Measurements from ENCODE around the gene GSG1L.

The GSG1L gene

GRCh38 chr16:28090646-28091377 lies 27.3 kb upstream of the GSG1L start:
- DNase-seq = no peak

GRCh38 chr16:28089992-28090365 lies 26.5 kb upstream of the GSG1L start:
- DNase-seq = no peak

- no peak for DNase-seq
Observed at GRCh38 chr16:28089205-28089991, 25.9 kb upstream of the GSG1L start.

- DNase-seq = no peak
Observed at GRCh38 chr16:28087675-28088300, 24.3 kb upstream of the GSG1L start.

GRCh38 chr16:28087140-28087660 lies 23.7 kb upstream of the GSG1L start:
- DNase-seq = no peak

GRCh38 chr16:28086186-28087139 lies 22.9 kb upstream of the GSG1L start:
- DNase-seq = no peak

GRCh38 chr16:28085389-28086171 lies 22.1 kb upstream of the GSG1L start:
- DNase-seq = no peak

GRCh38 chr16:28084209-28084608 lies 20.7 kb upstream of the GSG1L start:
- no peak for DNase-seq

- DNase-seq = no peak
Observed at GRCh38 chr16:28082624-28083023, 19.1 kb upstream of the GSG1L start.

GRCh38 chr16:28081391-28081968 lies 18.0 kb upstream of the GSG1L start:
- no peak for DNase-seq

GRCh38 chr16:28078261-28078660 lies 14.7 kb upstream of the GSG1L start:
- DNase-seq = no peak

GRCh38 chr16:28073836-28074235 lies 10.3 kb upstream of the GSG1L start:
- DNase-seq = no peak

- DNase-seq = no peak
Observed at GRCh38 chr16:28072087-28072486, 8.6 kb upstream of the GSG1L start.

GRCh38 chr16:28069971-28070794 lies 6.7 kb upstream of the GSG1L start:
- no peak for DNase-seq

GRCh38 chr16:28068976-28069375 lies 5.5 kb upstream of the GSG1L start:
- DNase-seq = no peak

- no peak for DNase-seq
Observed at GRCh38 chr16:28067604-28068379, 4.3 kb upstream of the GSG1L start.

- no peak for DNase-seq
Observed at GRCh38 chr16:28064706-28065249, 1.3 kb upstream of the GSG1L start.

- no peak for DNase-seq
Observed at GRCh38 chr16:28064150-28064549, 636 bp upstream of the GSG1L start.

GRCh38 chr16:28062847-28063521 lies 530 bp downstream of the GSG1L start:
- no peak for DNase-seq

Measured in activated CD4-positive, alpha-beta T cell treated with anti-CD3 and anti-CD28 coated beads for 1 hour (primary cell).